DND-41 (cell line): Measurements from ENCODE around the gene INHBC.

Experiments
- ATAC-seq: fragments of 200-7000 bp; cut with Tn5 transposase; 3 replicates; pipeline ENCODE4 v1.9.1; 2021; ENCODE audit warnings: low read depth; ENCODE audit not compliant: insufficient read depth
- DNase-seq: peaks from one replicate; pipeline ENCODE4 v3.0.0-alpha.2; 2020
- H2AFZ ChIP-seq: 2 replicates; pipeline ENCODE4 v1.6.0; 2012; ENCODE audit warnings: low read depth, low read length
- H3K27ac ChIP-seq: 2 replicates; pipeline ENCODE4 v1.5.1; 2012; ENCODE audit warnings: low read length, inconsistent platforms
- H3K27me3 ChIP-seq: fragments of 200-600 bp; sonication (generic); 2 replicates; pipeline ENCODE4 v1.6.0; 2012; ENCODE audit warnings: low read length, mild to moderate bottlenecking, inconsistent platforms; ENCODE audit not compliant: insufficient read depth, poor library complexity
- H3K36me3 ChIP-seq: 2 replicates; pipeline ENCODE4 v1.5.1; 2012; ENCODE audit warnings: low read length, inconsistent platforms; ENCODE audit not compliant: insufficient read depth
- H3K4me1 ChIP-seq: 2 replicates; pipeline ENCODE4 v1.5.1; 2012; ENCODE audit warnings: mild to moderate bottlenecking, low read length; ENCODE audit not compliant: insufficient read depth
- H3K4me2 ChIP-seq: 2 replicates; pipeline ENCODE4 v1.6.0; 2012; ENCODE audit warnings: mild to moderate bottlenecking, moderate library complexity, low read length, inconsistent platforms; ENCODE audit not compliant: insufficient read depth
- H3K4me3 ChIP-seq, 2 experiments: fragments of 200-600 bp in 1 of 2; shearing (Covaris generic) in 1 of 2; 2 replicates each; pipeline ENCODE4 v1.5.1; 2012 to 2016; ENCODE audit warnings: inconsistent platforms in 2 of 2, low read length in 2 of 2, mild to moderate bottlenecking in 2 of 2, low read depth in 1 of 2, moderate library complexity in 1 of 2
- H3K79me2 ChIP-seq: 2 replicates; pipeline ENCODE4 v1.6.0; 2012; ENCODE audit warnings: low read length, inconsistent platforms; ENCODE audit not compliant: insufficient read depth
- H3K9ac ChIP-seq: 2 replicates; pipeline ENCODE4 v1.6.0; 2012; ENCODE audit warnings: low read depth, mild to moderate bottlenecking, inconsistent platforms, low read length, moderate library complexity
- H3K9me3 ChIP-seq: 2 replicates; pipeline ENCODE4 v1.5.1; 2012; ENCODE audit warnings: low read length, moderate library complexity, mild to moderate bottlenecking, inconsistent platforms; ENCODE audit not compliant: insufficient read depth, severe bottlenecking
- H4K20me1 ChIP-seq: 2 replicates; pipeline ENCODE4 v1.6.0; 2012; ENCODE audit warnings: low read length; ENCODE audit not compliant: insufficient read depth
- CTCF ChIP-seq: IDR thresholded peaks from 2 replicates; pipeline ENCODE4 v1.5.1; 2012; ENCODE audit warnings: borderline replicate concordance, low read length, moderate library complexity, mild to moderate bottlenecking; ENCODE audit not compliant: poor library complexity, severe bottlenecking; ENCODE audit errors: extremely low read depth
- EZH2 ChIP-seq: IDR thresholded peaks from 3 replicates; pipeline ENCODE4 v1.6.1; 2012; ENCODE audit warnings: borderline replicate concordance, low read depth, mild to moderate bottlenecking, moderate library complexity, low read length, inconsistent platforms; ENCODE audit not compliant: severe bottlenecking

INHBC gene, protein sequence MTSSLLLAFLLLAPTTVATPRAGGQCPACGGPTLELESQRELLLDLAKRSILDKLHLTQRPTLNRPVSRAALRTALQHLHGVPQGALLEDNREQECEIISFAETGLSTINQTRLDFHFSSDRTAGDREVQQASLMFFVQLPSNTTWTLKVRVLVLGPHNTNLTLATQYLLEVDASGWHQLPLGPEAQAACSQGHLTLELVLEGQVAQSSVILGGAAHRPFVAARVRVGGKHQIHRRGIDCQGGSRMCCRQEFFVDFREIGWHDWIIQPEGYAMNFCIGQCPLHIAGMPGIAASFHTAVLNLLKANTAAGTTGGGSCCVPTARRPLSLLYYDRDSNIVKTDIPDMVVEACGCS

GRCh38 chr12:57434517-57435223 is at the start of gene INHBC:
Gene INHBC (plus strand): TSS chr12:57434784. CDS start chr12:57434887, 103 bp downstream.
- Histone ChIP-seq H3K27ac (no peak within 1 kb of the TSS), H3K4me1 (peaks cover 18% of the 10 kb centered on the region), H4K20me1 (no peaks in the 10 kb centered on the region), H3K27me3 (no peaks in the 10 kb centered on the region), H3K79me2 (peaks cover 18% of the 10 kb centered on the region), H3K9me3 (no peaks in the 10 kb centered on the region), H3K4me2 (no peak within 1 kb of the TSS), H3K9ac (no peak within 1 kb of the TSS), H2AFZ (no peak within 1 kb of the TSS), H3K4me3 (no peak within 1 kb of the TSS), H3K36me3 (no peaks in the 10 kb centered on the region)
- TF ChIP-seq EZH2 (no peak), CTCF (no peak)
- ATAC-seq, result no peak
- no peak for DNase-seq

DNA sequence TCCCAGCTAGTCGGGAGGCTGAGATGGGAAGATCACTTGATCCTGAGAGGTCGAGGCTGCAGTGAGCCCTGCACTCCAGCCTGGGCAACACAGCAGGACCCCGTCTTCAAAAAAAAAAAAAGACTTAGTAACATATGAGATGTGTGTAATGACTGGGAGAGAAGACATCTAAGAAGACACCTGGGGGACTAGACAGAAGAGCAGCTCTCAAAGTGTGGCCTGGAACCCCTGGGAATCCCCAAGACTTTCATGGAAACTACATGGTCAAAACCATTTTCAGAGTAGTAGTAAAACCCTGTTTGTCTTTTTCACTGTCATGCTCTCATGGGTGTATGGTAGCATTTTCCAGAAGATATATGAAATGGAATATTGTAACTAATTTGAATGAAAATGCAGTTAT is 49.0 kb upstream of the INHBC start:
- no peak overlapping the region for H3K4me2 ChIP-seq
- no peaks in the 10 kb centered on the region for H4K20me1 ChIP-seq
- no peak overlapping the region for H2AFZ ChIP-seq
- H3K4me3 ChIP-seq, result no peak overlapping the region
- DNase-seq, result no peak
- peaks cover 2% of the 10 kb centered on the region; the same call in 1 of the 2 replicates for H3K79me2 ChIP-seq
- H3K9ac ChIP-seq, result no peak overlapping the region
- no peaks in the 10 kb centered on the region for H3K27me3 ChIP-seq
- no peaks in the 10 kb centered on the region for H3K9me3 ChIP-seq
- TF ChIP-seq CTCF (no peak), EZH2 (no peak)
- H3K4me1 ChIP-seq, result no peaks in the 10 kb centered on the region
- peaks cover 4% of the 10 kb centered on the region; the same call in 1 of the 2 replicates for H3K36me3 ChIP-seq
- H3K27ac ChIP-seq, result no peak overlapping the region
- ATAC-seq, result no peak

DNA sequence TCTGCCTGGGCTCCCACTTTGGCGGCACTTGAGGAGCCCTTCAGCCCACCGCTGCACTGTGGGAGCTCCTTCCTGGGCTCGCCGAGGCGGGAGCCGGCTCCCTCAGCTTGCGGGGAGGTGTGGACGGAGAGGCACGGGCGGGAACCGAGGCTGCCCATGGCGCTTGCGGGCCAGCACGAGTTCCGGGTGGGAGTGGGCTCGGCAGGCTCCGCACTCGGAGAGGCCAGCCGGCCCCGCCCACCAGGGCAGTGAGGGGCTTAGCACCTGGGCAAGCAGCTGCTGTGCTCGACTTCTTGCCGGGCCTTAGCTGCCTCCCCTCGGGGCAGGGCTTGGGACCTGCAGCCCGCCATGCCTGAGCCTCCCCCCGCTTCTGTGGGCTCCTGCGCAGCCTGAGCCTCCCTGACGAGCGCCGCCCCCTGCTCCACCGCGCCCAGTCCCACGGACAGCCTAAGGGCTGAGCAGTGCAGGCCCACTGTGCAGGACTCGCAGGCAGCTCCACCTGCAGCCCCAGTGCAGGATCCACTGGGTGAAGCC is 48.3 kb upstream of the INHBC start:
- H2AFZ ChIP-seq, result no peak overlapping the region
- no peaks in the 10 kb centered on the region for H3K27me3 ChIP-seq
- H3K9ac ChIP-seq, result no peak overlapping the region
- no peak overlapping the region for H3K4me3 ChIP-seq
- no peak overlapping the region for H3K27ac ChIP-seq
- H3K4me1 ChIP-seq, result no peaks in the 10 kb centered on the region
- no peaks in the 10 kb centered on the region for H4K20me1 ChIP-seq
- TF ChIP-seq CTCF (no peak), EZH2 (no peak)
- no peak for DNase-seq
- peaks cover 4% of the 10 kb centered on the region; the same call in 1 of the 2 replicates for H3K36me3 ChIP-seq
- H3K9me3 ChIP-seq, result no peaks in the 10 kb centered on the region
- ATAC-seq, result no peak
- no peak overlapping the region for H3K4me2 ChIP-seq
- H3K79me2 ChIP-seq, result peaks cover 4% of the 10 kb centered on the region; the same call in 1 of the 2 replicates
